GM23338 (cell line): Measurements from ENCODE around the gene ZGLP1. TPM values are rescaled to one million over a fixed set of nuclear protein-coding genes. Genes with fewer than 3 reads are reported as not detected.

Source experiments
- ATAC-seq: fragments of 200-7000 bp; cut with Tn5 transposase; 3 replicates; pipeline ENCODE4 v1.9.1; 2020
- DNase-seq: peaks from one replicate; pipeline ENCODE4 v3.0.0-alpha.2; 2015; ENCODE audit warnings: low spot score
- H2AFZ ChIP-seq: fragments of 200-600 bp; sonication (generic); 2 replicates; pipeline ENCODE4 v1.8.0; 2016; ENCODE audit warnings: antibody characterized with exemption, mild to moderate bottlenecking, moderate library complexity
- H3F3A ChIP-seq: fragments of 200-600 bp; sonication (generic); replicated peaks from 2 replicates; pipeline ENCODE4 v1.8.0; 2017; ENCODE audit warnings: antibody characterized with exemption, mixed run types, low read depth
- H3K27ac ChIP-seq: fragments of 200-600 bp; sonication (generic); 2 replicates; pipeline ENCODE4 v1.6.1; 2016; ENCODE audit warnings: low read depth
- H3K27me3 ChIP-seq: fragments of 200-600 bp; sonication (generic); 2 replicates; pipeline ENCODE4 v1.8.0; 2016; ENCODE audit warnings: mild to moderate bottlenecking, mixed run types, moderate library complexity; ENCODE audit not compliant: insufficient read depth
- H3K36me3 ChIP-seq: fragments of 200-600 bp; sonication (generic); 2 replicates; pipeline ENCODE4 v1.8.0; 2016; ENCODE audit warnings: mild to moderate bottlenecking; ENCODE audit not compliant: insufficient read depth
- H3K4me1 ChIP-seq: fragments of 200-600 bp; sonication (generic); 2 replicates; pipeline ENCODE4 v1.8.0; 2016; ENCODE audit warnings: mild to moderate bottlenecking, moderate library complexity; ENCODE audit not compliant: insufficient read depth
- H3K4me2 ChIP-seq: fragments of 200-600 bp; sonication (generic); 2 replicates; pipeline ENCODE4 v1.7.1; 2017; ENCODE audit warnings: mixed run types
- H3K4me3 ChIP-seq: fragments of 200-600 bp; sonication (generic); 2 replicates; pipeline ENCODE4 v1.6.1; 2016; ENCODE audit warnings: mixed run types
- H3K79me2 ChIP-seq: fragments of 200-600 bp; sonication (generic); replicated peaks from 2 replicates; pipeline ENCODE4 v1.8.0; 2017; ENCODE audit warnings: mild to moderate bottlenecking; ENCODE audit not compliant: insufficient read depth
- H3K9me2 ChIP-seq: fragments of 200-600 bp; sonication (generic); 2 replicates; pipeline ENCODE4 v1.8.0; 2017; ENCODE audit not compliant: insufficient read depth
- H4K20me1 ChIP-seq: fragments of 200-600 bp; sonication (generic); replicated peaks from 2 replicates; pipeline ENCODE4 v1.8.0; 2017; ENCODE audit warnings: mild to moderate bottlenecking; ENCODE audit not compliant: insufficient read depth
- H3K27ac Mint-ChIP-seq: 2 replicates; pipeline ENCODE4 v1.8.0; 2020; ENCODE audit warnings: inconsistent platforms, mild to moderate bottlenecking, moderate library complexity, mixed read lengths
- H3K27me3 Mint-ChIP-seq: 3 replicates; pipeline ENCODE4 v1.8.0; 2022; ENCODE audit warnings: low read depth, mild to moderate bottlenecking, moderate library complexity, mixed read lengths, inconsistent platforms; ENCODE audit not compliant: insufficient read depth, poor library complexity
- H3K36me3 Mint-ChIP-seq: 3 replicates; pipeline ENCODE4 v1.8.0; 2021; ENCODE audit warnings: low read depth, mild to moderate bottlenecking, inconsistent platforms, moderate library complexity, mixed read lengths
- H3K4me1 Mint-ChIP-seq: 3 replicates; pipeline ENCODE4 v1.8.0; 2020; ENCODE audit warnings: mild to moderate bottlenecking, inconsistent platforms, mixed read lengths
- H3K4me3 Mint-ChIP-seq: 3 replicates; pipeline ENCODE4 v1.8.0; 2021; ENCODE audit warnings: moderate library complexity, mild to moderate bottlenecking, inconsistent platforms, mixed read lengths
- H3K9me3 Mint-ChIP-seq: 3 replicates; pipeline ENCODE4 v1.8.0; 2020; ENCODE audit warnings: moderate library complexity, mild to moderate bottlenecking, inconsistent platforms, mixed read lengths
- CREB1 ChIP-seq: fragments of 250-450 bp; sonication (Bioruptor Pico); IDR thresholded peaks from 2 replicates; pipeline ENCODE4 v1.5.0; 2020; ENCODE audit warnings: low read depth, mild to moderate bottlenecking, moderate library complexity
- EZH2phosphoT487 ChIP-seq: fragments of 200-600 bp; sonication (generic); IDR thresholded peaks from one replicate; pipeline ENCODE4 v1.8.1; 2018; ENCODE audit warnings: antibody characterized with exemption; ENCODE audit not compliant: unreplicated experiment
- NANOG ChIP-seq: IDR thresholded peaks from 2 replicates; pipeline ENCODE4 v1.6.1; 2016; ENCODE audit warnings: antibody characterized with exemption, borderline replicate concordance
- STAT1 ChIP-seq: IDR thresholded peaks from one replicate; pipeline ENCODE4 v1.6.1; 2016; ENCODE audit warnings: antibody characterized with exemption; ENCODE audit not compliant: unreplicated experiment
- ZNF331 ChIP-seq: fragments of 250-450 bp; sonication (Bioruptor Pico); IDR thresholded peaks from 2 replicates; pipeline ENCODE4 v1.5.0; 2020; ENCODE audit warnings: low read depth, mild to moderate bottlenecking, moderate library complexity
- polyA plus RNA-seq: library from polyadenylated mRNA; unstranded; fragments of >200 nt; fragmentation: Nextera tagmentation; extraction: Ambion mirVana; gene quantifications from 2 replicates; pipeline ENCODE4 v1.2.1, GENCODE V29; 2016
- total RNA-seq: library from RNA; depleted of rRNA; stranded (reverse); fragments of >200 nt; shearing (Covaris generic); gene quantifications from 2 replicates; pipeline ENCODE4 v1.2.3, GENCODE V29; 2014
- TF ChIP-seq, protein P1 (sequence below), 2 experiments: fragments of 200-600 bp in 1 of 2; sonication (generic) in 1 of 2; conservative IDR thresholded peaks; 2 replicates each; pipeline versions ENCODE4 v1.5.1 to v1.6.1; 2016 to 2017; ENCODE audit warnings: antibody characterized with exemption in 2 of 2, low read depth in 2 of 2, mild to moderate bottlenecking in 2 of 2, moderate library complexity in 1 of 2
- TF ChIP-seq, protein P2 (sequence below): IDR thresholded peaks from one replicate; pipeline ENCODE4 v1.6.1; 2018; ENCODE audit warnings: antibody characterized with exemption; ENCODE audit not compliant: unreplicated experiment

ZGLP1 gene
- total and polyA plus RNA-seq, 2 experiments from 2014 or later = 1.5 to 5.3 TPM

DNA sequence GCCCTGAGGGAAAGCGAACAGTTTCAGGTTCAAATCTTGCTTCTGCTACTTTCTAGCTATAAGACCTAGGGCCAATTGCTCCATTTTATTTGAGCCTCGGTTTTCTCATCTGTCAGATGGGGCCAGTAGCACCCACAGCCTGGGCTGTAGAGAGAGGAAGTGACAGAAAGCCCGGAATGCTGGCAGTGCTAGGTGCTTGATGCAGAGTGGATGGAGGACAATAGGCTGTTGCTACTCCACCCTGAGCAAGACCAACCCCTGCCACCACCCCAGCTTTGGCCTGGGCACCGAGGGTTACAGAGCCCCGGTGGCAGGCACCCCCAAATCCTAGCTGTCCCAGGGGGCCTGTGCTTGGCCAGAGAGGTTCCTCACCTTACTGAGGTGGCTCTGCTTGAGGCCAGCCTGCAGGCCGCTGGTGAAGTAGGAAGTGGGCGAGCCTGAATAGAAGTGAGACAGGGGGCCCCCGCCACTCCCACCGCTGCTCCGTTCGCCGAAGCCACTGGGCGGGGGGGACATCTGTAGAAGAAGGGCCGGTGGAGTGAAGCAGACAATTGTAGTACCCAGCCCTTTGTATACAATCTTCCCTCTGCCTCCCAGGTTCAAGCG is 8.3 kb upstream of the ZGLP1 start (continued):
- TF ChIP-seq, protein P1, sequence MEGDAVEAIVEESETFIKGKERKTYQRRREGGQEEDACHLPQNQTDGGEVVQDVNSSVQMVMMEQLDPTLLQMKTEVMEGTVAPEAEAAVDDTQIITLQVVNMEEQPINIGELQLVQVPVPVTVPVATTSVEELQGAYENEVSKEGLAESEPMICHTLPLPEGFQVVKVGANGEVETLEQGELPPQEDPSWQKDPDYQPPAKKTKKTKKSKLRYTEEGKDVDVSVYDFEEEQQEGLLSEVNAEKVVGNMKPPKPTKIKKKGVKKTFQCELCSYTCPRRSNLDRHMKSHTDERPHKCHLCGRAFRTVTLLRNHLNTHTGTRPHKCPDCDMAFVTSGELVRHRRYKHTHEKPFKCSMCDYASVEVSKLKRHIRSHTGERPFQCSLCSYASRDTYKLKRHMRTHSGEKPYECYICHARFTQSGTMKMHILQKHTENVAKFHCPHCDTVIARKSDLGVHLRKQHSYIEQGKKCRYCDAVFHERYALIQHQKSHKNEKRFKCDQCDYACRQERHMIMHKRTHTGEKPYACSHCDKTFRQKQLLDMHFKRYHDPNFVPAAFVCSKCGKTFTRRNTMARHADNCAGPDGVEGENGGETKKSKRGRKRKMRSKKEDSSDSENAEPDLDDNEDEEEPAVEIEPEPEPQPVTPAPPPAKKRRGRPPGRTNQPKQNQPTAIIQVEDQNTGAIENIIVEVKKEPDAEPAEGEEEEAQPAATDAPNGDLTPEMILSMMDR (conservative IDR thresholded peaks at IDR 0.05; ENCODE audit: low read depth in 2 of 2) = no peak
- TF ChIP-seq STAT1 = no peak
- no peak for TF ChIP-seq NANOG
- TF ChIP-seq EZH2phosphoT487 = no peak
- TF ChIP-seq, protein P2, sequence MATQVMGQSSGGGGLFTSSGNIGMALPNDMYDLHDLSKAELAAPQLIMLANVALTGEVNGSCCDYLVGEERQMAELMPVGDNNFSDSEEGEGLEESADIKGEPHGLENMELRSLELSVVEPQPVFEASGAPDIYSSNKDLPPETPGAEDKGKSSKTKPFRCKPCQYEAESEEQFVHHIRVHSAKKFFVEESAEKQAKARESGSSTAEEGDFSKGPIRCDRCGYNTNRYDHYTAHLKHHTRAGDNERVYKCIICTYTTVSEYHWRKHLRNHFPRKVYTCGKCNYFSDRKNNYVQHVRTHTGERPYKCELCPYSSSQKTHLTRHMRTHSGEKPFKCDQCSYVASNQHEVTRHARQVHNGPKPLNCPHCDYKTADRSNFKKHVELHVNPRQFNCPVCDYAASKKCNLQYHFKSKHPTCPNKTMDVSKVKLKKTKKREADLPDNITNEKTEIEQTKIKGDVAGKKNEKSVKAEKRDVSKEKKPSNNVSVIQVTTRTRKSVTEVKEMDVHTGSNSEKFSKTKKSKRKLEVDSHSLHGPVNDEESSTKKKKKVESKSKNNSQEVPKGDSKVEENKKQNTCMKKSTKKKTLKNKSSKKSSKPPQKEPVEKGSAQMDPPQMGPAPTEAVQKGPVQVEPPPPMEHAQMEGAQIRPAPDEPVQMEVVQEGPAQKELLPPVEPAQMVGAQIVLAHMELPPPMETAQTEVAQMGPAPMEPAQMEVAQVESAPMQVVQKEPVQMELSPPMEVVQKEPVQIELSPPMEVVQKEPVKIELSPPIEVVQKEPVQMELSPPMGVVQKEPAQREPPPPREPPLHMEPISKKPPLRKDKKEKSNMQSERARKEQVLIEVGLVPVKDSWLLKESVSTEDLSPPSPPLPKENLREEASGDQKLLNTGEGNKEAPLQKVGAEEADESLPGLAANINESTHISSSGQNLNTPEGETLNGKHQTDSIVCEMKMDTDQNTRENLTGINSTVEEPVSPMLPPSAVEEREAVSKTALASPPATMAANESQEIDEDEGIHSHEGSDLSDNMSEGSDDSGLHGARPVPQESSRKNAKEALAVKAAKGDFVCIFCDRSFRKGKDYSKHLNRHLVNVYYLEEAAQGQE = no peak

DNA sequence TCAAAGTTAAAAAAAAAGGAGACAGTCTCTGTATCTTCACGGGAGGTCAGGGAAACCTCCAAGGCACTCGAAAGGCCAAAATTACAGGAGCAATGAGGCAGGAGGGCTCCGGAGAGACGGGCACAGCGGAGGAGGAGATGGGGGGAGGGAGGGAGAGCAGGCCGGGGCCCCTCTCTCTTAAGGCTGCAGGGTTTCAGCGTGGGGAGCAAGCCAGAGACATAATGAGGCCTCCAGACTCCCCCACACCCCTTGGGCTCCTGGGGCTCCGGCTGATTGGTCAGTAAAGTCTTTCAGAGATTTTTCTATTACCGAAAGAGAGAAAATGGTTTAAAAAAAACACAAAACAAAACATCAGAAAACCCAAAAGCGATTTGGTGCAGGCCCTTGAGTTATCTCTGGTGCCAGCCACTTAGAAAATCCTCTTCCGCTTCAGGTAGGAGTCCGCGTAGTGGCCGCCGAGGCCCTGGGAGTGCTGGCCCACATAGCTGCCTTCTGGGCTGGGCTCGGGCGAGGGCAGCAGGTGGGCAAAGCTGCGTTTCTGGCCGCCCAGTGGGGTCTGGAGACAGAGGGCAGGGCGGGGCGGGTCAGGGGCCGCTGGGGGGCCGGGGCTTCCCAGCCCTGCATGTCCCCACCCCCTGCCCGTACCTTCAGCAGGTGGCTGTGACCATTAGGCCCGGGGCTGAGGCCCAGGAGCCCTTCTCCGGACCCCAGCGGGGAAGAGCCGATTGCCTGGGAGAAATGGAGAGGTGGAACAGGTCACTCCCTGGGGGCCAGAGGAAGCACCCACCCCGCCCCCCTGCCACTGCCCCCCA is 7.6 kb upstream of the ZGLP1 start:
- H3K4me2 ChIP-seq = no peak overlapping the region
- Mint-ChIP-seq H3K36me3 (peaks cover 37% of the 10 kb centered on the region), H3K4me1 (peaks cover 13% of the 10 kb centered on the region; the same call in 2 of the 3 replicates), H3K27me3 (peaks cover 12% of the 10 kb centered on the region), H3K9me3 (no peaks in the 10 kb centered on the region), H3K4me3 (no peak overlapping the region; the same call in 2 of the 3 replicates), H3K27ac (no peak overlapping the region)
- H3F3A ChIP-seq = peaks cover 12% of the 10 kb centered on the region
- TF ChIP-seq EZH2phosphoT487 = no peak
- TF ChIP-seq ZNF331 = no peak
- TF ChIP-seq CREB1 (CRISPR knock-in tag) = no peak
- peaks cover 3% of the 10 kb centered on the region; the same call in 1 of the 2 replicates for H4K20me1 ChIP-seq
- no peak for DNase-seq
- peaks cover 12% of the 10 kb centered on the region; the same call in 1 of the 2 replicates for H3K4me1 ChIP-seq
- H3K36me3 ChIP-seq = peaks cover 10% of the 10 kb centered on the region; the same call in 1 of the 2 replicates
- H3K9me2 ChIP-seq = no peaks in the 10 kb centered on the region
- no peak for ATAC-seq
- no peaks in the 10 kb centered on the region for H3K27me3 ChIP-seq
- H3K4me3 ChIP-seq = no peak overlapping the region
- 0 out of 2 replicates have a peak overlapping the region, but pooled peaks have one; percentile 83 for H3K27ac ChIP-seq
- H2AFZ ChIP-seq = no peak overlapping the region
- peaks cover 6% of the 10 kb centered on the region for H3K79me2 ChIP-seq
